GM21423 (cell line): ENCODE results near the gene IL12B.
"Not testable (repeated sequence)": the region's sequence is repeated elsewhere in the genome, so short reads cannot be mapped to it uniquely, and the experiment has no call there.

ENCODE experiments used
- ATAC-seq: cut with Tn5 transposase; IDR thresholded peaks from one replicate; pipeline ENCODE4 v1.9.1; 2021; ENCODE audit warnings: mild to moderate bottlenecking, moderate library complexity; ENCODE audit not compliant: unreplicated experiment

Gene IL12B

GRCh38 chr5:159330131-159330800 is at the start of gene IL12B:
TSS of gene IL12B (minus strand) at chr5:159330487. CDS start at chr5:159326782, 3,705 bp downstream.
- no peak for ATAC-seq

DNA sequence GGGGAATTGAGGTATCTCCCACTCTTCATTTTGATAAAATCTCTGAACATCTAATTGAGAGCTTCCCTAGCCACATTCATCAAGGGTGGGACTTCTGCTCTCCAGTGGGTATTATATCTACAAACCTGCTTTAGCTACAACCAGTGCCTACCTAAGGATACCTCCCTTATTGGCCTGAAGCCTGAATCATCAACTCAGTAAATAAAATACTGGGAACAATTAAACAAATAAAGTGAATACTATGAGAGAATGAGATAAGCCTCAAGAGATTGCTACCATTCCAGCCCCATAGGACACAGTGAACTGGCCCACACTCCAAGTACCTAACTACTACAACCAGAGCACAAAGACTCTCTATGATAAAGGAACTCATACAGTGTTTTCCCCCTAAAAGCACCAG is 47.4 kb upstream of the IL12B start:
- ATAC-seq, result no peak

DNA sequence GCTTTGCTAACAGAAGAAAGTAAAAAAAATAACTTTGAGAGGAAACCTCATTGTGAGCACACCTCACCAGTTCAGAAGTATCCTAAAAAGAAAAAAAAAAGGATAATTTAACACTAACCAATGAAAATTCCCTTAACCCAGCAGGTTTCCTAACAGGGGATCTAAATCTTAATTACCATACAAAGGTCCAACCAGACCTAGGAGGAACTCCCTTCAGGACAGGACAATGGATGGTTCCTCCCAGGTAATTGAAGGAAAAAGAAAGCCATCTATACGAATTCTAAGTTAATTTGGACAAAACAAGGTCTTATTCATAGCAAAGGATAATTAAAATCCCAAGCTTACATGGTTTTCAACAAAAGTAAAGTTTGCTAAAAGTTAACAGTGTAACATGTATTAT is 37.6 kb upstream of the IL12B start:
- ATAC-seq, result not testable (repeated sequence)

DNA sequence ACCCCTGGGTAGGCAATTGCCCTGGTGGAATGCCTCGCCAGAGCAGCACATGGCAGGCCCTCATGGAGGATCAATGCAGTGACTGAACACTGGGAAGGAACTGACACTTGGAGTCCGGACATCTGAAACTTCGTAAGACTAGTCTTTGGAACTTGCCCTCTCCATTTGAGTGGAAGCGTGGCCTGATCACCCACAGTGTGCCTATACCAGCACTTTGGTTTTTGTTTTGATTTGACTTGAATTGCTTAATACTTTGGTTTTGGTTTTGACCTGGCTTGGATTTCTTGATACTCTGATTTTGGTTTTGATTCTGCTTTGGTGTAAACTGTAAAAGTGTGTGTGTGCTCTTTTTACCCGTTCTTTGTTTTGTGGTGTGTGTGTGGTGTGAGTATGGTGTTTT is 36.5 kb upstream of the IL12B start:
- not testable (repeated sequence) for ATAC-seq

- no peak for ATAC-seq
Observed at GRCh38 chr5:159362220-159362619, 31.9 kb upstream of the IL12B start.

DNA sequence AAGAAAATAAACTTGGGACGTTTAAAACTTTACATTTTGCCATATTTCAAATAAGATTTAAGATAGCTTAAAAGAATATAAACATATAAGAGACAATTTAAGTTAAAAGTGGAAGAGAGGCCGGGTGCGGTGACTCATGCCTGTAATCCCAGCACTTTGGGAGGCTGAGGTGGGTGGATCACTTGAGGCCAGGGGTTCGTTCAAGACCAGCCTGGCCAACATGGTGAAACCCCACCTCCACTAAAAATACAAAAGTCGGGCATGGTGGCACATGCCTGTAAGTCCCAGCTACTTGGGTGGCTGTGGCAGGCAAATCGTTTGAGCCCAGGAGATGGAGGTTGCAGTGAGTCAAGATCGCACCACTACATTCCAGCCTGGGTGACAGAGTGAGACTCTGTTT is 29.6 kb upstream of the IL12B start:
- ATAC-seq, result not testable (repeated sequence)

GRCh38 chr5:159359408-159359807 is 29.1 kb upstream of the IL12B start:
- ATAC-seq, result no peak

DNA sequence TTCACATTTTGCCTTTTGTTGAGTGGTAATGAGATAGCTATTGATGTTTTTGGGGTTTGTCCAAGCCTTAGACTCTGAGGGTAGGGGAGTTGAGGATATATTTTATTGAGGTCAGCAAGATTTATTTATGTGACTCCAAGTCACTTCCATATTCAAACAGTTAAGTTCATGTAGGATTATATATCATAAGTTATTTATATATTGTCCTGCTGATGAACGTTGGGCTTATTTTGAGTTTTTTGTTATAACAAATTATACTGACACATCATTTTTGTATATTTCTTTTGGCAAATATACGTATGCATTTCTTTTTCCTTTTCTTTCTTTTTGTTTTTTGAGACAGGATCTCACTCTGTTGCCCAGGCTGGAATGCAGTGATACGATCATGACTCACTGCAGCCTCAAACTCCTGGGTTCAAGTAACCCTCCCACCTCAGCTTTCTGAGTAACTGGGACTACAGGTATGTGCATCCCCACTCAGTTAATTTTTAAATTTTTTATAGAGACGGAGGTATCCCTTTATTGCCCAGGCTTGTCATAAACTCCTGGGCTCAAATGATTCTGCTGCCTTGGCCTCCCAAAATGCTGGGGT is 23.5 kb upstream of the IL12B start:
- no peak for ATAC-seq

GRCh38 chr5:159350644-159351043 is 20.4 kb upstream of the IL12B start:
- not testable (repeated sequence) for ATAC-seq

DNA sequence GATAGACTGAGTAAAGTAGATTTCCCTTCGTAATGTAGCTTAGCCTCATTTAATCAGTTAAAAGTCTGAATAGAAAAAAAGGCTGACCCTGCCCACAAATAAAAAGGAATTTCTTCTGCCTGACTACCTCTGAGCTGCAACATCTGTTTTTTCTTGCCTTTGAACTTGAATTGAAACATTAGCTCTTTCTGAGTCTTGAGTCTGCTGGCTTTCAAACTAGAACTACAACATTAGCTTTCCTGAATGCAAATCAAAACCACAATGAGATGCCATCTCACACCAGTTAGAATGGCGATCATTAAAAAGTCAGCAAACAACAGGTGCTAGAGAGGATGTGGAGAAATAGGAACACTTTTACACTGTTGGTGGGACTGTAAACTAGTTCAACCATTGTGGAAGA is 19.9 kb upstream of the IL12B start:
- not testable (repeated sequence) for ATAC-seq

- ATAC-seq, result no peak
Observed at GRCh38 chr5:159345861-159346260, 15.6 kb upstream of the IL12B start.

- ATAC-seq, result no peak
Observed at GRCh38 chr5:159345336-159345735, 15.0 kb upstream of the IL12B start.

DNA sequence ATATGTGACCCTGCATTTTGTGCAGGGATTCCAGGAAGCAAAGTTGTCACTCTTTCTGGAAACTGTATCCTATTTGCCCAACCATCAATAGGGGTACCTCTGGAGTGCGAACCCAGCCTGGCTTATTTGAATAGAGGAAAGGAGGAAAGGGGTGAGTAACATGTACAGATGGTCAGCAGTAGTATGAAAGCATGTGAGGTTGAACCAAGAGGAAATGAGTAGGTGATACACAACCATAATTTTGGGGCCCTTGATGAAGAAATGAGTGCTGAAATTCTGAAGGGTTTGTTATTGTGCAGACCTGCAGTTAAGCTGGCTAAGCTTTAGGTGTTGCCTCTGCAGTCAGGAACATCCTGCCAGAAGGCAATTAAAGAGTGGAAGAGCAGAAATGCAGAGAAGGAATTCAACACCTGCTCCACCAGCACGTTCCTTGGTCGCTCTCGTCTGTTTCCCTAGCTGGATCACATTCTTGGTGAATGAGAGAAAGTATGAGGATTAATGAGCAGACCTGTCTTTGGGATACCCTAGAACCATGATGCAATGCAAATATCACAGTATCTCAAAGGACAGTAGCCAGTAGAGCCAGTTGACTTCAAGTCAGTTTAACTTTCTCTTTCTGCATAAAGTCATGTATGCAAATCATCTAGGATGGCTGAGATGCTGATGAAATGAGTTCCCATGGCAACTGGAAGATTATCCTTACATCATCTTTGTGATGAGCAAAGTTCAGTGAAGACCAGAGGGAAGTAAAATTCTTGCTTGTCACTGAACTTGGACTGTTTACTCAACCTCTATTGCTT is 13.2 kb upstream of the IL12B start:
- no peak for ATAC-seq

DNA sequence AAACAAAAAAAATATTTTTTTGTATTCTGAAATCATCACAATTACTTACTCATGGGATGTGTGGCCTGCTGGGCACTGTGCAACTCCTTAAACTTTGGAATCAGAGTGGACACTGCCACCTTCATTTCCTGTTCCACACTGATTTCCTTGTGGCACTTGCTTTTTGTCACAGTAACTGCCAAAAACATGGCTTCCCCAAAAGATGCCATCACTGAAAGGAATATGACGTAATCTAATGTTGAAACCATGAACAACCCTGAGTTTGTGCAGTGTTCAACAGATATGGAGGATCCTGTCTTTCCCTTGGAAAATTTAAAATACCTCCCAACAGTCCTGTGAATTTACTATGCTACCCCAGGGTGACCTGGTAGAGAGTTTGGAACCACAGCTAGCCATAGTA is 12.6 kb upstream of the IL12B start:
- ATAC-seq, result no peak

- no peak for ATAC-seq
Observed at GRCh38 chr5:159341906-159342310, 11.6 kb upstream of the IL12B start.

GRCh38 chr5:159341145-159341544 is 10.9 kb upstream of the IL12B start:
- no peak for ATAC-seq

DNA sequence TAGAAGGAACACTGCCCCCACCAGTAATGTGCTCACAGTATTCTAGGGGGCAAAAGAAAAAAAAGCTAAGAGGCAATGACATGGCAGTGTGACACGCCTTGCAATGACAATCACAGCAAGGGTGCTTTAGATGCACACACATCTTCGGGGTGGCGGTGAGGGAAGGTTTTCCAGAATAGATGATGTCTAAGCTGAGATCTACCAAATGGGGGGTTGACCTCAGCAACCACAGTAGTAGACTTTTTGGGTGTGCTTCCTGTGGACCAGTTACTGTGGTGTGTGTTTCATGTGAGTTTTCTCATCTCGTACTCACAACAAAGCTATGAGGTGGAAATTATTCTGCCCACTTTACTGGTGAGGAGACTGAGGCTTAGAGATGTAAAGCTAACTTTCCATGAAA is 10.2 kb upstream of the IL12B start:
- no peak for ATAC-seq

DNA sequence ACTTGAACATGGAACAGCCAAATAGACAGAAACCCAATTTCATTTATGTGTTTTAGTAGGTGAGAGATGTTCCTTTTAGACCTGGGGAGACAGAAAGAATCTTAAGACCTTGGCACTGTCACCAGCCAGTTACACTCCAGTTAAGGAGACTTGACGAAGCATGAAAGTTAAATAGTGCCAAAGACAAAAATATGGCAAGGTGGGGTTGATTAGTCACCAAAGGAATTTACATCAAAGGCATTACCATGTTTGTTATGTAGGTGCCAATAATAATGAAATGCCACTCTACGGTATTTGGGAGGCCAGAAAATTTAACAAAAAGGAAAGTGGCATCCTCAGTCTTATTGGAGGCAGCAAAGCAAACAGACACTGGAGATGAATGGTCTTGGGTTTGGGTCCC is 9.2 kb upstream of the IL12B start:
- ATAC-seq, result no peak

- no peak for ATAC-seq
Observed at GRCh38 chr5:159338118-159338517, 7.8 kb upstream of the IL12B start.

GRCh38 chr5:159337016-159337955 is 7.0 kb upstream of the IL12B start:
- ATAC-seq, result no peak

DNA sequence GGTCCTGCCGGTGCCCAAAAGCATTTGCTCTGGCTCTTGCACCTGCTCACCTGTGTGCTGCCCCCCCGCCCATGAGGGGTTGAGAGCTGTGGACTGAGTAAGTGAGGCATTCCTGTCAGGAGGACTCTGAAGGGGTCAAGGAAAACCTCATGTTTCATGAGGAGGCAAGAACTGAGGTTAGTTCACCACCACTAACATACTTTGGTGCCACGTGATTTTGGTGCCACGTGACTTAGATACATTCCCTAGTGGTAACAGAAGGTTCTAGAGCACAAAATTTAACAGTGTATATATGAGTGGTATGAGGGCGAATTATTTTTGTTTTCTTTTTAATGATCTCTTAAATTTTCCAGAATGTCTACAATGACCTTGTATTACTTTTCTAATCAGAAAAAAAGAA is 6.3 kb upstream of the IL12B start:
- no peak for ATAC-seq
